Measurements from ENCODE around the gene PTCH1.

PTCH1 gene

DNA sequence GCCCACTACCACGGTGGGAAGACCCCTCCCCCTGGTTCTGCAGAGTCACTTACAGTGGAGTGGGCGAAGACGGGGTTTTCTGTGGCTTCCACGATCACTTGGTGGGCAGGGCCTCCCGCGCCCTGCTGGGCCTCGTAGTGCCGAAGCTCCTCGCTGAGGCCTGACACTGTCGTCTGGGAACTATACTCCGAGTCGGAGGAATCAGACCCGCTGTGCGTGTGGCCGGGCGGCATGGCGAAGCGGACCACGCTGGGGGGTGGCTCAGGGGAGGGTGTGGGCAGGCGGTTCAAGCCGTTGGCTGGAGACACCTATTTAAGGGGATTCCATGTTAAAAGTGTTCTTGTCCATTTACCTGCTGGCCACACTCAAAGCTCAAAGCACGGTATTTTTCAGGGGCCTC lies 67.8 kb downstream of the PTCH1 start:
- Histone ChIP-seq H2AFZ (ENCODE audit: low read depth, low read length) (no peak overlapping the region), H3K79me2 (ENCODE audit: low read length) (no peaks in the 10 kb centered on the region), H3K4me3 (ENCODE audit: low read length) (no peak overlapping the region), H3K36me3 (replicated peaks; ENCODE audit: low read depth, low read length) (peaks cover 41% of the 10 kb centered on the region), H3K9me3 (ENCODE audit: insufficient read depth, low read length) (no peaks in the 10 kb centered on the region), H3K27ac (ENCODE audit: low read length) (no peak overlapping the region), H3K9ac (ENCODE audit: low read length) (no peak overlapping the region), H4K20me1 (ENCODE audit: insufficient read depth, low read length) (no peaks in the 10 kb centered on the region), H3K4me2 (ENCODE audit: low read length) (no peak overlapping the region), H3K27me3 (ENCODE audit: low read depth, low read length) (no peaks in the 10 kb centered on the region), H3K4me1 (ENCODE audit: low read length) (peaks cover 15% of the 10 kb centered on the region)
- TF ChIP-seq EZH2phosphoT487 (IDR thresholded peaks at IDR 0.05; ENCODE audit: low read depth): no peak
- TF ChIP-seq, protein P1, sequence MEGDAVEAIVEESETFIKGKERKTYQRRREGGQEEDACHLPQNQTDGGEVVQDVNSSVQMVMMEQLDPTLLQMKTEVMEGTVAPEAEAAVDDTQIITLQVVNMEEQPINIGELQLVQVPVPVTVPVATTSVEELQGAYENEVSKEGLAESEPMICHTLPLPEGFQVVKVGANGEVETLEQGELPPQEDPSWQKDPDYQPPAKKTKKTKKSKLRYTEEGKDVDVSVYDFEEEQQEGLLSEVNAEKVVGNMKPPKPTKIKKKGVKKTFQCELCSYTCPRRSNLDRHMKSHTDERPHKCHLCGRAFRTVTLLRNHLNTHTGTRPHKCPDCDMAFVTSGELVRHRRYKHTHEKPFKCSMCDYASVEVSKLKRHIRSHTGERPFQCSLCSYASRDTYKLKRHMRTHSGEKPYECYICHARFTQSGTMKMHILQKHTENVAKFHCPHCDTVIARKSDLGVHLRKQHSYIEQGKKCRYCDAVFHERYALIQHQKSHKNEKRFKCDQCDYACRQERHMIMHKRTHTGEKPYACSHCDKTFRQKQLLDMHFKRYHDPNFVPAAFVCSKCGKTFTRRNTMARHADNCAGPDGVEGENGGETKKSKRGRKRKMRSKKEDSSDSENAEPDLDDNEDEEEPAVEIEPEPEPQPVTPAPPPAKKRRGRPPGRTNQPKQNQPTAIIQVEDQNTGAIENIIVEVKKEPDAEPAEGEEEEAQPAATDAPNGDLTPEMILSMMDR (IDR thresholded peaks at IDR 0.05; ENCODE audit: low read depth, low read length): no peak

DNA sequence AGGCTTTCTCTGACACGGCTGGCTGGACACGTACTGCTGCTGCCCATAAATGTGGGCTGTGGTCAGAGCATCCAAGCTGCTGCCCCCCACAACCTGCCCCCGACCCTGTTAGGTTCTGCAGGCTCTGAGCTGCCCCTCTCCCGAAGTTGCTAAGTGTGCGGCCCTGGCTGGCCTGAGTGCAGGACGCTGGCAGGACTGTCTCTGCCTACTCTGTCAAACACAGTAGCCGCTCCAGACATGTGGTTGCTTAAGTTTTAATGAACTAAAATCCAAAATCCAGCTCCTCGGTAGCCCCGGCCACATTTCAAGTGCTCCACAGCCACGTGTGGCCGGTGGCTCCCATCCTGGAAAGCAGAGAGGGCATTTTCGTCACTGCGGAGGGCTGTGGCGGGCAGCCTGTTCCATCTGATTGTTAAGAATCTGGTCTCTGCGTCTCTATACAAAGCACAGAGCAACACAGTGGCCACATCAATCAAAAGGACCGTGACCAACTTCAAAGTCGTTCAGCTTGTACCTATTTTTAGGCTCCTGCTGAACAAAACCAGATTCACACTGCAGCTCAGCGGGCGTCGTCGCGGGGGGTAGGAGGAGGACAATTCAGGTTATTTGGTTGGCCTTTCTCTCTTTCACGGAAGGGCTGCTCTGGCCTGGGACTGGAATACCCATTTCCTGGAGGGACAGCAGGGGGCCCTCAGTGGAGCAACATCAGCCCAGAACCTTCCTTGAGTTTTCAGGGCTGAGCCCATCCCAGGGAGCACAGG lies 68.9 kb downstream of the PTCH1 start:
- Histone ChIP-seq H3K27ac (ENCODE audit: low read length) (no peak overlapping the region), H3K9ac (ENCODE audit: low read length) (no peak overlapping the region), H2AFZ (ENCODE audit: low read depth, low read length) (no peak overlapping the region), H3K27me3 (ENCODE audit: low read depth, low read length) (no peaks in the 10 kb centered on the region), H3K4me3 (ENCODE audit: low read length) (no peak overlapping the region), H3K4me2 (ENCODE audit: low read length) (no peak overlapping the region), H3K36me3 (replicated peaks; ENCODE audit: low read depth, low read length) (peaks cover 35% of the 10 kb centered on the region), H3K4me1 (ENCODE audit: low read length) (peaks cover 15% of the 10 kb centered on the region), H4K20me1 (ENCODE audit: insufficient read depth, low read length) (no peaks in the 10 kb centered on the region), H3K9me3 (ENCODE audit: insufficient read depth, low read length) (no peaks in the 10 kb centered on the region), H3K79me2 (ENCODE audit: low read length) (no peaks in the 10 kb centered on the region)
- no peak for TF ChIP-seq EZH2phosphoT487 (IDR thresholded peaks at IDR 0.05; ENCODE audit: low read depth)
- TF ChIP-seq, protein P1 (IDR thresholded peaks at IDR 0.05; ENCODE audit: low read depth, low read length): no peak

DNA sequence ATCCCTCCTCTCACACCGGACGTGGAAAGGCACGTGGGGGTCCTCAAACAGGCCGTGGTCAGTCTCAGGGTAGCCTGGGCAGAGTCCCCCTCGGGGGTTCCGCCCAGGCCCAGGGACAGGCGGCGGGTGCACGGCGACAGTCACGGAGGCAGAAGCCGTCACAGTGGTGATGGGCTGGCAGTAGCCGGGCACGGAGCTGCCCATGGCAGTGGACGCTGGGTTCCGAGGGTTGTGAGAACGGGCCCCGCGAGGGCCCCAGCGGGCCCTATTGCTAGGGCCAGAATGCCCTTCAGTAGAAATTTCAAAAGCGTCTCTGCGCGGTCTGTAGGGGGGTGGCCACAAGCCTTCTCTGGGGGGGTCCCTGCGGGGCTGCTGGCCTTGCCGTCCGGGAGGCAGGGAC lies 69.8 kb downstream of the PTCH1 start:
- no peaks in the 10 kb centered on the region for H3K27me3 ChIP-seq (ENCODE audit: low read depth, low read length)
- H3K4me1 ChIP-seq (ENCODE audit: low read length): peaks cover 15% of the 10 kb centered on the region
- TF ChIP-seq, protein P1 (IDR thresholded peaks at IDR 0.05; ENCODE audit: low read depth, low read length): no peak
- no peak for TF ChIP-seq EZH2phosphoT487 (IDR thresholded peaks at IDR 0.05; ENCODE audit: low read depth)
- no peaks in the 10 kb centered on the region for H3K79me2 ChIP-seq (ENCODE audit: low read length)
- no peak overlapping the region for H3K27ac ChIP-seq (ENCODE audit: low read length)
- H3K4me2 ChIP-seq (ENCODE audit: low read length): no peak overlapping the region
- H3K9me3 ChIP-seq (ENCODE audit: insufficient read depth, low read length): no peaks in the 10 kb centered on the region
- H3K36me3 ChIP-seq (replicated peaks; ENCODE audit: low read depth, low read length): peaks cover 38% of the 10 kb centered on the region
- no peaks in the 10 kb centered on the region for H4K20me1 ChIP-seq (ENCODE audit: insufficient read depth, low read length)
- no peak overlapping the region for H3K9ac ChIP-seq (ENCODE audit: low read length)
- no peak overlapping the region for H2AFZ ChIP-seq (ENCODE audit: low read depth, low read length)
- H3K4me3 ChIP-seq (ENCODE audit: low read length): no peak overlapping the region

DNA sequence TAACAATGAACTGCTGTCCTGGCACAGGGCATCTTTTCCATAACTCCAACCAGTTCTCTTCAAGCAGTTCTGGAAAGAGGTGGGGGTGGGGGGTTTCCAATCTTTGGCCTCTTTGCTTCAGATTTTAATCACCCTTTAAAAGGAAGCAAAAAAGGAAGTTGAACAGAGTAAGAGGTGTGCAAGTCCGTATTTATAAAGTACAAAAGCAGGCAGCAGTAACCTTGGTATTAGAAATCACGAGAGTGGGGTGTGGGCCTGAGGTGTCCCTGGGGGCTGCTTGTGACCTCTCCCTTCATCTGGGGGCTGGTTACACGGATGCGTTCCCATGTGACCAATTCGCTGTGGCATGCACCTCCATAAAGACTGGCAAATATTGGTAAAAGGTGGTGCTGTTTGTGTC lies 70.5 kb downstream of the PTCH1 start:
- Histone ChIP-seq H3K4me3 (ENCODE audit: low read length) (peak overlapping the region; percentile 39; the same call in 1 of the 2 replicates), H3K79me2 (ENCODE audit: low read length) (no peaks in the 10 kb centered on the region), H2AFZ (ENCODE audit: low read depth, low read length) (no peak overlapping the region; the same call in 1 of the 2 replicates)

More for the DNA sequence above, 70.5 kb downstream of the PTCH1 start:
- H4K20me1 ChIP-seq (ENCODE audit: insufficient read depth, low read length): no peaks in the 10 kb centered on the region
- peak overlapping the region; percentile 68 for H3K4me2 ChIP-seq (ENCODE audit: low read length)
- H3K9me3 ChIP-seq (ENCODE audit: insufficient read depth, low read length): no peaks in the 10 kb centered on the region
- TF ChIP-seq, protein P1 (IDR thresholded peaks at IDR 0.05; ENCODE audit: low read depth, low read length): no peak
- no peak for TF ChIP-seq EZH2phosphoT487 (IDR thresholded peaks at IDR 0.05; ENCODE audit: low read depth)
- peak overlapping the region; percentile 16; the same call in 1 of the 2 replicates for H3K9ac ChIP-seq (ENCODE audit: low read length)
- peaks cover 17% of the 10 kb centered on the region for H3K4me1 ChIP-seq (ENCODE audit: low read length)
- H3K27me3 ChIP-seq (ENCODE audit: low read depth, low read length): no peaks in the 10 kb centered on the region
- H3K36me3 ChIP-seq (replicated peaks; ENCODE audit: low read depth, low read length): peaks cover 33% of the 10 kb centered on the region
- H3K27ac ChIP-seq (ENCODE audit: low read length): peak overlapping the region; percentile 49
